KMS-11 (cell line): ENCODE measurements around the gene HTR1D.
"Not testable (repeated sequence)": the region's sequence is repeated elsewhere in the genome, so short reads cannot be mapped to it uniquely, and the experiment has no call there.

Source experiments
- H2AFZ ChIP-seq: fragments of 200-600 bp; sonication (generic); 2 replicates; pipeline ENCODE4 v1.6.1; 2016; ENCODE audit warnings: antibody characterized with exemption, mixed run types, low read depth
- H3K27ac ChIP-seq: fragments of 200-600 bp; sonication (generic); 2 replicates; pipeline ENCODE4 v1.6.1; 2016; ENCODE audit warnings: mild to moderate bottlenecking, mixed run types
- H3K27me3 ChIP-seq: fragments of 200-600 bp; sonication (generic); 2 replicates; pipeline ENCODE4 v1.6.1; 2017; ENCODE audit warnings: mild to moderate bottlenecking, low read depth, mixed run types, moderate library complexity; ENCODE audit not compliant: insufficient read depth
- H3K36me3 ChIP-seq: fragments of 200-600 bp; sonication (generic); 2 replicates; pipeline ENCODE4 v1.6.1; 2017; ENCODE audit warnings: mild to moderate bottlenecking, mixed run types; ENCODE audit not compliant: insufficient read depth
- H3K4me1 ChIP-seq: fragments of 200-600 bp; sonication (generic); 2 replicates; pipeline ENCODE4 v1.6.1; 2016; ENCODE audit warnings: mild to moderate bottlenecking, low read depth, mixed run types; ENCODE audit not compliant: poor library complexity, severe bottlenecking
- H3K4me2 ChIP-seq: fragments of 200-600 bp; sonication (generic); 2 replicates; pipeline ENCODE4 v1.7.0; 2016; ENCODE audit warnings: mild to moderate bottlenecking, mixed run types
- H3K4me3 ChIP-seq: fragments of 200-600 bp; sonication (generic); IDR thresholded peaks from 2 replicates; pipeline ENCODE4 v1.6.1; 2017; ENCODE audit warnings: low read depth, low read length, mixed read lengths; ENCODE audit not compliant: insufficient read depth
- H3K79me2 ChIP-seq: fragments of 200-600 bp; sonication (generic); 2 replicates; pipeline ENCODE4 v1.6.1; 2016; ENCODE audit warnings: low read depth, mixed run types; ENCODE audit not compliant: insufficient read depth
- H3K9ac ChIP-seq: fragments of 200-600 bp; sonication (generic); 2 replicates; pipeline ENCODE4 v1.6.1; 2016; ENCODE audit warnings: mild to moderate bottlenecking, mixed run types
- H4K20me1 ChIP-seq: fragments of 200-600 bp; sonication (generic); 2 replicates; pipeline ENCODE4 v1.6.1; 2016; ENCODE audit warnings: mild to moderate bottlenecking, mixed run types; ENCODE audit not compliant: insufficient read depth
- TF ChIP-seq, protein P1 (sequence below): fragments of 200-600 bp; sonication (generic); conservative IDR thresholded peaks from 2 replicates; pipeline ENCODE4 v1.6.1; 2017; ENCODE audit warnings: low read depth, mild to moderate bottlenecking, antibody characterized with exemption, low read length, moderate library complexity, mixed read lengths

The HTR1D gene

DNA sequence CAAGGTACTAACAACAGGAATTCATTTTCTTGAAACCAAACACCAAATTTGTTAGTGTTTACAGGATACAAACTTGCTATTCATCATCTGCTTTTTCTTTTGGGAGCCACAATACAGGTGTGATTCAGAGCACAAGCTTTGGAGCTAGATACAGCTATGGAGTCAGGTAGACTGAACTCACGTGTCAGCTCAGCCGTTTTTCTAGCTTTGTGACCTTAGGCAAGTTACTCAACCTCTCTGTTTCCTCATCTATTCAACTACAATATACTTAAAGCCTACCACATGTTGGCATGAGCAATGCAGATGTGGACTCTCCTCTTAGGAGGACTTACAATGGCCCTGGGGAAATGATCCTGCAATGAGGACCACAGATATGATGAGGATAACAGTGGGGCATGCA lies 6.3 kb downstream of the HTR1D start:
- Histone ChIP-seq H3K4me3 (no peak overlapping the region), H3K36me3 (no peaks in the 10 kb centered on the region), H3K4me2 (0 out of 2 replicates have a peak overlapping the region, but pooled peaks have one; percentile 2), H3K27ac (no peak overlapping the region), H4K20me1 (no peaks in the 10 kb centered on the region), H3K4me1 (peaks cover 12% of the 10 kb centered on the region), H2AFZ (no peak overlapping the region), H3K27me3 (no peaks in the 10 kb centered on the region), H3K9ac (no peak overlapping the region), H3K79me2 (no peaks in the 10 kb centered on the region)
- TF ChIP-seq, protein P1, sequence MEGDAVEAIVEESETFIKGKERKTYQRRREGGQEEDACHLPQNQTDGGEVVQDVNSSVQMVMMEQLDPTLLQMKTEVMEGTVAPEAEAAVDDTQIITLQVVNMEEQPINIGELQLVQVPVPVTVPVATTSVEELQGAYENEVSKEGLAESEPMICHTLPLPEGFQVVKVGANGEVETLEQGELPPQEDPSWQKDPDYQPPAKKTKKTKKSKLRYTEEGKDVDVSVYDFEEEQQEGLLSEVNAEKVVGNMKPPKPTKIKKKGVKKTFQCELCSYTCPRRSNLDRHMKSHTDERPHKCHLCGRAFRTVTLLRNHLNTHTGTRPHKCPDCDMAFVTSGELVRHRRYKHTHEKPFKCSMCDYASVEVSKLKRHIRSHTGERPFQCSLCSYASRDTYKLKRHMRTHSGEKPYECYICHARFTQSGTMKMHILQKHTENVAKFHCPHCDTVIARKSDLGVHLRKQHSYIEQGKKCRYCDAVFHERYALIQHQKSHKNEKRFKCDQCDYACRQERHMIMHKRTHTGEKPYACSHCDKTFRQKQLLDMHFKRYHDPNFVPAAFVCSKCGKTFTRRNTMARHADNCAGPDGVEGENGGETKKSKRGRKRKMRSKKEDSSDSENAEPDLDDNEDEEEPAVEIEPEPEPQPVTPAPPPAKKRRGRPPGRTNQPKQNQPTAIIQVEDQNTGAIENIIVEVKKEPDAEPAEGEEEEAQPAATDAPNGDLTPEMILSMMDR = no peak

DNA sequence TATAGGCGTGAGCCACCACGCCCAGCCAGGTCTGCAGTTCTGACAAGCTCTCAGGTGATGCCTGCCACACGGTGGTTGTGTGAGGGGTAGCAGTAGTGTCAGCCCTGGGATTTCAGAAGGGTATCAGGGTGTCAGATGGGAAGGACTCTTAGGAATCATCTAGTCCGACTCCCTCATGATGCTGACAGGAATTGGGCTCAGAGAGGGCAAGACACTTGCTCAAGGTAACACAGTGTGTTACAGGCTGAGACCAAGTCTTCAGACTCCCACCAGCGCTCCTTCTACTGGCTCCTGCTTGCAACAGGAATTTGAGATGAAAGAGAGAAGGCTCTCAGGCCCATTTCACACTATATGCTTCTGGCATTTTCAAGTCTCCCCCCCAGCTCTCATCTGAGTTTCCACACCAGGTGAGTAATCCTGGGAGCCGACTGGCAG lies 6.9 kb downstream of the HTR1D start:
- Histone ChIP-seq H3K36me3 (no peaks in the 10 kb centered on the region), H3K27me3 (no peaks in the 10 kb centered on the region), H3K9ac (no peak overlapping the region), H3K27ac (no peak overlapping the region), H2AFZ (no peak overlapping the region), H3K4me2 (no peak overlapping the region), H4K20me1 (no peaks in the 10 kb centered on the region), H3K4me3 (no peak overlapping the region), H3K79me2 (no peaks in the 10 kb centered on the region), H3K4me1 (peaks cover 12% of the 10 kb centered on the region)
- TF ChIP-seq, protein P1 = peak; percentile 28; the same call in 1 of the 2 replicates

DNA sequence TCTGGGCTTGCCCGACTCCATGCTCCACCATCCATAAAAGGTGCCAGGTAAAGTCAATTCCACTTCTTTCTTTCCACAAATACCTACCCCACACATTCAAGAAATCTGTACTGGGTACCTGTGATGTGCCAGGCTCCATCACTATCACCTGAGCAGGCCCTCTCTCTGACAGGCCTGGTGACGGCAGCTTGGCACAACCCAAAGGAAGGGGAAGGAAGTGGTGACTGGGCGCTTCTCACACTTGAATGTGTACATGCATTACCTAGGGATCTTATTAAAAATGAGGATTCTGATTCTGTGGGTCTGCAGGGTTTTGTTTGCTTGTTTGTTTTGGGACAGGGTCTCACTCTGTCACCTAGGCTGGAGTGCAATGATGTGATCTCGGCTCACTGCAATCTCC lies 7.5 kb downstream of the HTR1D start:
- Histone ChIP-seq H2AFZ (no peak overlapping the region), H3K4me1 (peaks cover 12% of the 10 kb centered on the region), H4K20me1 (no peaks in the 10 kb centered on the region), H3K4me3 (no peak overlapping the region), H3K4me2 (no peak overlapping the region), H3K36me3 (no peaks in the 10 kb centered on the region), H3K27me3 (no peaks in the 10 kb centered on the region), H3K27ac (no peak overlapping the region), H3K79me2 (no peaks in the 10 kb centered on the region), H3K9ac (no peak overlapping the region)
- TF ChIP-seq, protein P1 = no peak

DNA sequence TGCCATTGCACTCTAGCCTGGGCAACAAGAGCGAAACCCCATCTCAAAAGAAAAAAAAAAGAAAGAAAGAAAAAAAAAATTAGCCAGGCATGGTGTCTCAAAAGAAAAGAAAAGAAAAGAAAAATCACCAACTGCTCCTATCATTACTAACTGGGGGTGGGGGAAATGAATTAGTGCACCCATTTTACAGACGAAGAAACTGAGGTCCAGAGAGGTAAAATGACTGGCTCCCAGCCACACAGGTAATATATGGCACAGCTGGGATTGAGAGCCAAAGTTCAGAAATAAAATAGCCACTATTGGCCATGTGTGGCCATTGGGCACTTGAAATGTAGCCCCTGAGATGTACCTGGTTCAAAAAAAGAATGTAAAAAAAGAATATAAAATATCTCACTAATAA lies 8.8 kb downstream of the HTR1D start:
- H3K27me3 ChIP-seq = no peaks in the 10 kb centered on the region
- H3K36me3 ChIP-seq = no peaks in the 10 kb centered on the region
- H3K79me2 ChIP-seq = no peaks in the 10 kb centered on the region
- no peak overlapping the region for H2AFZ ChIP-seq
- H4K20me1 ChIP-seq = no peaks in the 10 kb centered on the region
- no peak overlapping the region for H3K4me2 ChIP-seq
- no peak overlapping the region for H3K27ac ChIP-seq
- H3K4me3 ChIP-seq = no peak overlapping the region
- peaks cover 18% of the 10 kb centered on the region for H3K4me1 ChIP-seq
- H3K9ac ChIP-seq = no peak overlapping the region
- TF ChIP-seq, protein P1 = no peak

DNA sequence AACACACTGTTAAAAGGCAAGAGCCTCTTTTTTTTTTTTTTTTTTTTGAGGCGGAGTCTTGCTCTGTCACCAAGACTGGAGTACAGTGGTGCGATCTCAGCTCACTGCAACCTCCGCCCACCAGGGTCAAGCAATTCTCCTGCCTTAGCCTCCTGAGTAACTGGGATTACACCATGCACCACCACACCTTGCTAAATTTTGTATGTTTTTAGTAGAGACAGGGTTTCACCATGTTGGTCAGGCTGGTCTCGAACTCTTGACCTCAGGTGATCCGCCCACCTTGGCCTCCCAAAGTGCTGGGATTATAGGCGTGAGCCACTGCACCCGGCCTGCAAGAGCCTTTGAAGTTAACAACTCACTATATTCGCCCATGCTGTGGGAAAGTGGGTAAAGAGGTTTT lies 9.6 kb downstream of the HTR1D start:
- H3K36me3 ChIP-seq = not testable (repeated sequence)

More for the DNA sequence above, 9.6 kb downstream of the HTR1D start:
- H3K9ac ChIP-seq, H3K4me3 ChIP-seq, H2AFZ ChIP-seq, H3K4me2 ChIP-seq, H3K27me3 ChIP-seq, H4K20me1 ChIP-seq, H3K27ac ChIP-seq, H3K79me2 ChIP-seq: not testable (repeated sequence)
- peaks cover 26% of the 10 kb centered on the region for H3K4me1 ChIP-seq
